ENCODE data around the gene PTBP1.

DNA sequence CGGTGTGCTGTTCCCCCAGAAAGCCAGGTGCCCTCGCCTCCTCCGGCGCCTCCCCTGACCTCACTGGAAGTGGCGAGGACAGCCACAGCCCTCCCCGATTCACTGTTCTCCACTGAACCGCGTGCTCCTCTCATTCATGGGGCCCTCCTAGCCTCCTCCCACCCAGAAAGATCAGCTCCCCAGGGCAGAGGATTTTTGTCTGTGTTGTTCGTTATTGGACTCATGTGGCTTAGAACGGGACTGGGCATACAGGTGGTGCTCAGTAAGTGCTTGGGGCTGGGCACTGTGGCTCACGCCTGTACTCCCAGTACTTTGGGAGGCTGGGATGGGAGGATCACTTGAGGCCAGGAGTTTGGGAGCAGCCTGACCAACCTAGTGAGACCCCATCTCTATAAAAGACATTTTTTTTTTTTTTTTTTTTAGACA lies 47.3 kb downstream of the PTBP1 start:
- TF ChIP-seq, protein P1, sequence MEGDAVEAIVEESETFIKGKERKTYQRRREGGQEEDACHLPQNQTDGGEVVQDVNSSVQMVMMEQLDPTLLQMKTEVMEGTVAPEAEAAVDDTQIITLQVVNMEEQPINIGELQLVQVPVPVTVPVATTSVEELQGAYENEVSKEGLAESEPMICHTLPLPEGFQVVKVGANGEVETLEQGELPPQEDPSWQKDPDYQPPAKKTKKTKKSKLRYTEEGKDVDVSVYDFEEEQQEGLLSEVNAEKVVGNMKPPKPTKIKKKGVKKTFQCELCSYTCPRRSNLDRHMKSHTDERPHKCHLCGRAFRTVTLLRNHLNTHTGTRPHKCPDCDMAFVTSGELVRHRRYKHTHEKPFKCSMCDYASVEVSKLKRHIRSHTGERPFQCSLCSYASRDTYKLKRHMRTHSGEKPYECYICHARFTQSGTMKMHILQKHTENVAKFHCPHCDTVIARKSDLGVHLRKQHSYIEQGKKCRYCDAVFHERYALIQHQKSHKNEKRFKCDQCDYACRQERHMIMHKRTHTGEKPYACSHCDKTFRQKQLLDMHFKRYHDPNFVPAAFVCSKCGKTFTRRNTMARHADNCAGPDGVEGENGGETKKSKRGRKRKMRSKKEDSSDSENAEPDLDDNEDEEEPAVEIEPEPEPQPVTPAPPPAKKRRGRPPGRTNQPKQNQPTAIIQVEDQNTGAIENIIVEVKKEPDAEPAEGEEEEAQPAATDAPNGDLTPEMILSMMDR (IDR thresholded peaks at IDR 0.05; ENCODE audit: poor library complexity): no peak
- TF ChIP-seq EZH2 (IDR thresholded peaks at IDR 0.05; ENCODE audit: borderline replicate concordance): no peak
